Astrocyte (in vitro differentiated cells and primary cell): ENCODE data around the gene AQP11. TPM values are rescaled to one million over a fixed set of nuclear protein-coding genes. Genes with fewer than 3 reads are reported as not detected.

Source experiments
- DNase-seq: peaks from one replicate; pipeline ENCODE4 v3.0.0-alpha.2; 2010; ENCODE audit warnings: low read depth
- FAIRE-seq: peaks from 2 replicates; lab custom pipeline; 2011; peaks lifted over from hg19 to GRCh38; lab: Jason Lieb, UNC
- H2AFZ ChIP-seq: 2 replicates; pipeline ENCODE4 v1.6.0; 2012; ENCODE audit warnings: low read depth, low read length, inconsistent platforms
- H3K27ac ChIP-seq: 2 replicates; pipeline ENCODE4 v1.5.1; 2011; ENCODE audit warnings: low read depth, low read length, inconsistent platforms
- H3K27me3 ChIP-seq: 2 replicates; pipeline ENCODE4 v1.6.0; 2011; ENCODE audit warnings: low read length, inconsistent platforms; ENCODE audit not compliant: insufficient read depth
- H3K36me3 ChIP-seq: 2 replicates; pipeline ENCODE4 v1.5.1; 2011; ENCODE audit warnings: low read length, inconsistent platforms; ENCODE audit not compliant: insufficient read depth
- H3K4me1 ChIP-seq: 2 replicates; pipeline ENCODE4 v1.5.1; 2011; ENCODE audit warnings: low read length, inconsistent platforms; ENCODE audit not compliant: insufficient read depth
- H3K4me2 ChIP-seq: 2 replicates; pipeline ENCODE4 v1.6.0; 2012; ENCODE audit warnings: low read length, inconsistent platforms
- H3K4me3 ChIP-seq: 2 replicates; pipeline ENCODE4 v1.5.1; 2011; ENCODE audit warnings: low read depth, mild to moderate bottlenecking, low read length, inconsistent platforms; ENCODE audit not compliant: insufficient read depth
- H3K79me2 ChIP-seq: 2 replicates; pipeline ENCODE4 v1.6.0; 2012; ENCODE audit warnings: mild to moderate bottlenecking, low read length, inconsistent platforms; ENCODE audit not compliant: insufficient read depth
- H3K9ac ChIP-seq: 2 replicates; pipeline ENCODE4 v1.6.0; 2012; ENCODE audit warnings: mild to moderate bottlenecking, low read length, inconsistent platforms
- H3K9me3 ChIP-seq: 2 replicates; pipeline ENCODE4 v1.5.1; 2012; ENCODE audit warnings: low read depth, mild to moderate bottlenecking, low read length, inconsistent platforms; ENCODE audit not compliant: insufficient read depth
- H4K20me1 ChIP-seq: 2 replicates; pipeline ENCODE4 v1.6.0; 2012; ENCODE audit warnings: low read length, inconsistent platforms; ENCODE audit not compliant: insufficient read depth
- H3K27ac Mint-ChIP-seq: one replicate; pipeline ENCODE4 v1.8.0; 2021; ENCODE audit warnings: mild to moderate bottlenecking, mixed read lengths; ENCODE audit not compliant: unreplicated experiment
- H3K27me3 Mint-ChIP-seq: one replicate; pipeline ENCODE4 v1.8.0; 2021; ENCODE audit warnings: low read depth, mixed read lengths; ENCODE audit not compliant: unreplicated experiment
- H3K36me3 Mint-ChIP-seq: one replicate; pipeline ENCODE4 v1.8.0; 2021; ENCODE audit warnings: low read depth, mixed read lengths; ENCODE audit not compliant: unreplicated experiment
- H3K4me1 Mint-ChIP-seq: one replicate; pipeline ENCODE4 v1.8.0; 2021; ENCODE audit warnings: low read depth, mixed read lengths; ENCODE audit not compliant: unreplicated experiment
- H3K4me3 Mint-ChIP-seq: one replicate; pipeline ENCODE4 v1.8.0; 2021; ENCODE audit warnings: mild to moderate bottlenecking, moderate library complexity, mixed read lengths; ENCODE audit not compliant: unreplicated experiment
- H3K9me3 Mint-ChIP-seq: one replicate; pipeline ENCODE4 v1.8.0; 2021; ENCODE audit warnings: mild to moderate bottlenecking, mixed read lengths; ENCODE audit not compliant: unreplicated experiment
- CTCF ChIP-seq: IDR thresholded peaks from 2 replicates; pipeline ENCODE4 v1.5.1; 2011; ENCODE audit warnings: low read depth, mild to moderate bottlenecking, inconsistent platforms, low read length, moderate library complexity; ENCODE audit not compliant: insufficient read depth
- EZH2 ChIP-seq: IDR thresholded peaks from 2 replicates; pipeline ENCODE4 v1.6.1; 2012; ENCODE audit warnings: mild to moderate bottlenecking, low read length, inconsistent platforms; ENCODE audit not compliant: insufficient read depth
- total RNA-seq: library from RNA; stranded (reverse); gene quantifications from 2 replicates; pipeline ENCODE4 v1.2.1, GENCODE V29; 2021

Gene AQP11
- total RNA-seq, 1 donor from 2014 or later = 0.91 TPM

DNA sequence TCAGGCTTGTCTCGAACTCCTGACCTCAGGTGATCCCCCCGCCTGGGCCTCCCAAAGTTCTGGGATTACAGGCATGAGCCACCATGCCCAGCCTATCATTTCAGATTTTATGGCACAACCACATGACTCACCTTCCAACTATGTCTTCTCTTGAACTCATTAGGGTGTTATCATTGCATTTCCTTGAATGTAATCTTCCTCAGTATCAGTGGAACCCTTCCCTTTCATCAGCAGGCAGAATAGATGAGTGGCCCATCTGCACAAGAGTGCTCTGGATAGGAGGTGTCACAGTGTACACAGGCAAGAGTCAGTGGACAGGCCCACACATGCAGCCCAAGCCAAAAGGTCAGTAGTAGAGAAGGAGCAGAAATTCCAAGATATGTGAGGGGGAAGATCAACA lies 29.1 kb upstream of the AQP11 start:
- Histone ChIP-seq H3K9ac (no peak overlapping the region), H3K4me2 (peak overlapping the region; percentile 18), H3K36me3 (no peaks in the 10 kb centered on the region), H4K20me1 (no peaks in the 10 kb centered on the region), H3K4me1 (peaks cover 4% of the 10 kb centered on the region), H3K27ac (no peak overlapping the region), H2AFZ (no peak overlapping the region), H3K27me3 (no peaks in the 10 kb centered on the region), H3K4me3 (no peak overlapping the region), H3K79me2 (no peaks in the 10 kb centered on the region), H3K9me3 (no peaks in the 10 kb centered on the region)
- FAIRE-seq = no peak
- H3K27me3 Mint-ChIP-seq = no peaks in the 10 kb centered on the region
- no peak overlapping the region for H3K27ac Mint-ChIP-seq
- DNase-seq = peak; percentile 47
- peaks cover 1% of the 10 kb centered on the region for H3K36me3 Mint-ChIP-seq
- H3K4me3 Mint-ChIP-seq = no peak overlapping the region
- H3K4me1 Mint-ChIP-seq = peaks cover 14% of the 10 kb centered on the region
- H3K9me3 Mint-ChIP-seq = peaks cover 7% of the 10 kb centered on the region
- TF ChIP-seq EZH2 (no peak), CTCF (no peak)

DNA sequence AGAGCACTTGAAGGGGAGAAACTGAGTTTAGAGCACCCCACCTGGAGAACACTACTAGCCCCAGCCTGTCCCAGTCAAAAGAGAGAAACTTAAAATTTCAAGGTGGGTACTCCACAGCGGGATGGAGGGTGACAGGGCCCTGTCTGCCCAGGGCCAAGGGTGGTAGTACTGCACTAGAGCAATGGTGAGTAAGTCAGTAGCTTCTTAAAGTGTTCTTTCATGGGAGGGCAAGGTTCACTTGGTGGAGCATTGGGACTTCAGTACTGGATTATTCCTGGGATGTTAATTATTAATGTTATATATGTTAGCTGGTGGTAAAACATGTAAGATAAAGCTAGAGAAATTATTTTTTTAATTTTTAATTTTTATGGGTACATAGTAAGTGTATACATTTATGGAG lies 28.5 kb upstream of the AQP11 start:
- Histone ChIP-seq H3K4me2 (no peak overlapping the region), H3K27ac (no peak overlapping the region), H3K4me3 (no peak overlapping the region), H3K36me3 (no peaks in the 10 kb centered on the region), H3K79me2 (no peaks in the 10 kb centered on the region), H2AFZ (no peak overlapping the region), H3K27me3 (no peaks in the 10 kb centered on the region), H3K9me3 (no peaks in the 10 kb centered on the region), H3K4me1 (peaks cover 4% of the 10 kb centered on the region), H3K9ac (no peak overlapping the region), H4K20me1 (no peaks in the 10 kb centered on the region)
- no peak overlapping the region for H3K4me3 Mint-ChIP-seq
- no peaks in the 10 kb centered on the region for H3K27me3 Mint-ChIP-seq
- H3K36me3 Mint-ChIP-seq = peaks cover 1% of the 10 kb centered on the region
- peaks cover 14% of the 10 kb centered on the region for H3K4me1 Mint-ChIP-seq
- DNase-seq (no peak), FAIRE-seq (no peak)
- TF ChIP-seq CTCF (no peak), EZH2 (no peak)
- H3K27ac Mint-ChIP-seq = no peak overlapping the region
- peaks cover 7% of the 10 kb centered on the region for H3K9me3 Mint-ChIP-seq

GRCh38 chr11:77568306-77568705 lies 21.4 kb upstream of the AQP11 start:
- Histone ChIP-seq H3K4me2 (no peak overlapping the region), H3K27ac (no peak overlapping the region), H3K9me3 (no peaks in the 10 kb centered on the region), H3K36me3 (no peaks in the 10 kb centered on the region), H2AFZ (no peak overlapping the region), H3K27me3 (no peaks in the 10 kb centered on the region), H3K79me2 (no peaks in the 10 kb centered on the region), H3K4me1 (no peaks in the 10 kb centered on the region), H3K4me3 (no peak overlapping the region), H4K20me1 (no peaks in the 10 kb centered on the region), H3K9ac (no peak overlapping the region)
- FAIRE-seq (no peak), DNase-seq (no peak)
- Mint-ChIP-seq H3K4me3 (no peak overlapping the region), H3K36me3 (peaks cover 2% of the 10 kb centered on the region), H3K4me1 (peaks cover 12% of the 10 kb centered on the region), H3K9me3 (no peaks in the 10 kb centered on the region), H3K27me3 (peaks cover 2% of the 10 kb centered on the region), H3K27ac (no peak overlapping the region)
- TF ChIP-seq EZH2 (no peak), CTCF (no peak)
